ENCODE data around the gene RRP1B.

DNA sequence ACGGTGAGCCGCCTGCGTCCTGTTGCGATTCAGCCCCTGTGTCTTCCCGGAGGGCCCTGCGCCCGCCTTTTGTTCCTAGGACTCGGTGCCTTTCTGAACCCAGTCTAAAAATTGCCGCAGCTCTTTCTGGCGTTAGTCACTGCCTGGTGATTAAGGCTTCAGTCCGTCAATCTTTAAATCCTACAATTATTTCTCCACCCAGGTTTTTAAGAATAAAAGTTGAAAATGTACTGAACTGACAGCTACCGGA lies 43.4 kb downstream of the RRP1B start:
- TF ChIP-seq, protein P1, sequence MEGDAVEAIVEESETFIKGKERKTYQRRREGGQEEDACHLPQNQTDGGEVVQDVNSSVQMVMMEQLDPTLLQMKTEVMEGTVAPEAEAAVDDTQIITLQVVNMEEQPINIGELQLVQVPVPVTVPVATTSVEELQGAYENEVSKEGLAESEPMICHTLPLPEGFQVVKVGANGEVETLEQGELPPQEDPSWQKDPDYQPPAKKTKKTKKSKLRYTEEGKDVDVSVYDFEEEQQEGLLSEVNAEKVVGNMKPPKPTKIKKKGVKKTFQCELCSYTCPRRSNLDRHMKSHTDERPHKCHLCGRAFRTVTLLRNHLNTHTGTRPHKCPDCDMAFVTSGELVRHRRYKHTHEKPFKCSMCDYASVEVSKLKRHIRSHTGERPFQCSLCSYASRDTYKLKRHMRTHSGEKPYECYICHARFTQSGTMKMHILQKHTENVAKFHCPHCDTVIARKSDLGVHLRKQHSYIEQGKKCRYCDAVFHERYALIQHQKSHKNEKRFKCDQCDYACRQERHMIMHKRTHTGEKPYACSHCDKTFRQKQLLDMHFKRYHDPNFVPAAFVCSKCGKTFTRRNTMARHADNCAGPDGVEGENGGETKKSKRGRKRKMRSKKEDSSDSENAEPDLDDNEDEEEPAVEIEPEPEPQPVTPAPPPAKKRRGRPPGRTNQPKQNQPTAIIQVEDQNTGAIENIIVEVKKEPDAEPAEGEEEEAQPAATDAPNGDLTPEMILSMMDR (IDR thresholded peaks at IDR 0.05; ENCODE audit: borderline replicate concordance, extremely low read depth, low read length, poor library complexity, severe bottlenecking), result no peak
- TF ChIP-seq EZH2 (IDR thresholded peaks at IDR 0.05; ENCODE audit: borderline replicate concordance, low read depth, low read length, severe bottlenecking), result no peak
